K562 (cell line): ENCODE measurements around the gene GDAP2. TPM values are rescaled to one million over a fixed set of nuclear protein-coding genes. Genes with fewer than 3 reads are reported as not detected.

Experiments
- GABPA ChIP-seq: fragments of 200-800 bp; sonication (Bioruptor generic); conservative IDR thresholded peaks from 2 replicates; pipeline ENCODE4 v1.6.1; 2016; ENCODE audit warnings: low read depth, missing genetic modification characterization, missing compliant biosample characterization
- KDM4B ChIP-seq, 2 experiments: fragments of 450-650 bp in 1 of 2; sonication (generic) in 1 of 2; IDR thresholded peaks; 2 replicates each; pipeline ENCODE4 v1.6.1; 2016 to 2017; ENCODE audit warnings: borderline replicate concordance in 2 of 2, antibody characterized with exemption in 1 of 2, low read depth in 1 of 2, mild to moderate bottlenecking in 1 of 2
- PHF8 ChIP-seq: fragments of 200-600 bp; sonication (generic); IDR thresholded peaks from 2 replicates; pipeline ENCODE4 v1.6.1; 2012; ENCODE audit warnings: mixed run types, mild to moderate bottlenecking, inconsistent platforms, low read length, moderate library complexity, borderline replicate concordance
- POLR3G ChIP-seq: IDR thresholded peaks from 2 replicates; pipeline ENCODE4 v1.6.1; 2011; ENCODE audit not compliant: insufficient read length, insufficient replicate concordance; ENCODE audit errors: extremely low read depth
- RBBP5 ChIP-seq: fragments of 200-600 bp; sonication (generic); IDR thresholded peaks from 2 replicates; pipeline ENCODE4 v1.6.1; 2012; ENCODE audit warnings: borderline replicate concordance, mild to moderate bottlenecking, low read length, control low read depth, inconsistent platforms; ENCODE audit not compliant: insufficient read depth, poor library complexity, severe bottlenecking
- SIRT6 ChIP-seq: IDR thresholded peaks from one replicate; pipeline ENCODE4 v1.6.1; 2012; ENCODE audit warnings: low read depth, mild to moderate bottlenecking, control low read depth, inconsistent platforms, low read length, moderate library complexity
- polyA plus RNA-seq, 8 experiments: library from polyadenylated mRNA; depleted of rRNA in 4 of 8; stranded (reverse) in 5 of 8; unstranded in 3 of 8; fragments of >200 nt; fragmentation: Nextera tagmentation in 2 of 8; fragmentation: Illumina TruSeq in 1 of 8; extraction: Ambion mirVana in 2 of 8; extraction: Trizol in 1 of 8; gene quantifications; 2 replicates each; pipeline versions ENCODE4 v1.2.1 to v1.2.3, GENCODE V29; 2011 to 2014; ENCODE audit warnings: inconsistent platforms in 1 of 8, missing spikeins in 1 of 8
- total RNA-seq, 7 experiments: library from RNA; depleted of rRNA in 6 of 7; stranded (reverse); fragments of >200 nt in 6 of 7; fragmentation: Illumina TruSeq in 2 of 7; extraction: Trizol in 2 of 7; gene quantifications; 2 replicates each; pipeline versions ENCODE4 v1.2.1 to v1.2.3, GENCODE V29; 2011 to 2021; ENCODE audit warnings: low replicate concordance in 1 of 7
- TF ChIP-seq, protein P1 (sequence below): IDR thresholded peaks from 2 replicates; pipeline ENCODE4 v1.6.1; 2011; ENCODE audit warnings: borderline replicate concordance, low read depth, mild to moderate bottlenecking, moderate library complexity, low read length; ENCODE audit not compliant: insufficient read depth, poor library complexity, severe bottlenecking
- TF ChIP-seq, protein P2 (sequence below): sonication (generic); formaldehyde crosslinking; IDR thresholded peaks from 2 replicates; pipeline ENCODE4 v1.8.1; 2023; ENCODE audit warnings: mild to moderate bottlenecking, missing genetic modification reagents
- TF ChIP-seq, protein P3 (sequence below), 3 experiments: IDR thresholded peaks in 2 of 3; conservative IDR thresholded peaks in 1 of 3; 2 replicates each; pipeline ENCODE4 v1.5.1; 2011 to 2012; ENCODE audit warnings: low read length in 3 of 3, mild to moderate bottlenecking in 3 of 3, control low read depth in 2 of 3, improper control_type of control experiment in 1 of 3, inconsistent platforms in 1 of 3, low read depth in 1 of 3, mixed read lengths in 1 of 3, moderate library complexity in 1 of 3; ENCODE audit not compliant: insufficient read depth in 2 of 3
- TF ChIP-seq, protein P4 (sequence below): IDR thresholded peaks from 3 replicates; pipeline ENCODE4 v1.6.1; 2011; ENCODE audit warnings: borderline replicate concordance, mild to moderate bottlenecking, moderate library complexity; ENCODE audit not compliant: insufficient read length; ENCODE audit errors: extremely low read depth

GDAP2 gene
- total and polyA plus RNA-seq, 9 of the 15 experiments (the other 6 are each of a cell fraction or from before 2014, with no cell fraction given) = 4.1 to 23.1 (median 13.2) TPM

DNA sequence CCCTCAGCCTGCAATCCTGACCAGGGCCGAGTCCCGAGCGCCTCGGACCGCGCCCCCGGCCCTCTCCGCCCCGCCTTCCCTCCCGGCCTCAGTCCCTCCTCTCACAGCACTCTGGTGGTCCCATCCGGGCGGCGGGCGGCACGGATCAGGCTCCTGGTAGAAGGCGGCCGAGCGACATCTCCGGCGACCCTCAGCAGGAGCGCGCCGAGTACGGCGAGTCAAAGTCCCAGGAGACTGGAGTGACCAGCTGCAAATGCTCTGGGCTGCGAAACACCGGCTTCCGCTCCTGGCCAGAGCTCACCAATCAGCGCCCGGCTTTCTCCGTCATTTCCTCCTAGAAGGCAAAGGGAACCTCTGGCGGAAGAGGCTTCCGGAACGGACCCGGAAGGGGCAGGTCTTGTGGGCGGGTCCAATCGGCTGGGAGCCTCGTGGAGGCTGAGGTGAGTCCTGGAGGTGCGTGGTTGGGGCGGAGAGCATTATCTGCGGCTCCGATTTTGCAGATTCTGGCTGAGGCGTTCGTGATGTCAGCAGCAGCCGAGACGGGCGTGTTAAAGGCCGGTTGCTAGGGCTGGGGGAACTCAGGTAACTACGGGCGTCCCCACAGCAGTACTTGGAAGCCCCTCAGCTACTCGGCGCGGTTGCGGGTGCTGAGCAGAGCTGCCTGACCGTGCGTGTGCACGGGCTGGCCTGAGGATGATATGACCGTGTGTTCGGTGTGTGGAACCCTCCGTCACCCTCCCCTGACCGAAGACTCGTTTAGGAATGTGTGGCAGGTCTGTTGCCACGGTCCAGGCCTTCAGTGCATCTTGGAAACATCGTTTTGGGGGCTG, at the start of gene GDAP2, which contains the start of gene WDR3 (continued):
- TF ChIP-seq RBBP5 (peak; percentile 94), POLR3G (no peak), GABPA (tag) (peak; percentile 97), PHF8 (peak; percentile 82), SIRT6 (no peak), KDM4B (IDR thresholded peaks at IDR 0.05; ENCODE audit: borderline replicate concordance in 2 of 2, low read depth in 1 of 2) (no peak)
- TF ChIP-seq, protein P1, sequence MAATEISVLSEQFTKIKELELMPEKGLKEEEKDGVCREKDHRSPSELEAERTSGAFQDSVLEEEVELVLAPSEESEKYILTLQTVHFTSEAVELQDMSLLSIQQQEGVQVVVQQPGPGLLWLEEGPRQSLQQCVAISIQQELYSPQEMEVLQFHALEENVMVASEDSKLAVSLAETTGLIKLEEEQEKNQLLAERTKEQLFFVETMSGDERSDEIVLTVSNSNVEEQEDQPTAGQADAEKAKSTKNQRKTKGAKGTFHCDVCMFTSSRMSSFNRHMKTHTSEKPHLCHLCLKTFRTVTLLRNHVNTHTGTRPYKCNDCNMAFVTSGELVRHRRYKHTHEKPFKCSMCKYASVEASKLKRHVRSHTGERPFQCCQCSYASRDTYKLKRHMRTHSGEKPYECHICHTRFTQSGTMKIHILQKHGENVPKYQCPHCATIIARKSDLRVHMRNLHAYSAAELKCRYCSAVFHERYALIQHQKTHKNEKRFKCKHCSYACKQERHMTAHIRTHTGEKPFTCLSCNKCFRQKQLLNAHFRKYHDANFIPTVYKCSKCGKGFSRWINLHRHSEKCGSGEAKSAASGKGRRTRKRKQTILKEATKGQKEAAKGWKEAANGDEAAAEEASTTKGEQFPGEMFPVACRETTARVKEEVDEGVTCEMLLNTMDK = no peak
- TF ChIP-seq, protein P2, sequence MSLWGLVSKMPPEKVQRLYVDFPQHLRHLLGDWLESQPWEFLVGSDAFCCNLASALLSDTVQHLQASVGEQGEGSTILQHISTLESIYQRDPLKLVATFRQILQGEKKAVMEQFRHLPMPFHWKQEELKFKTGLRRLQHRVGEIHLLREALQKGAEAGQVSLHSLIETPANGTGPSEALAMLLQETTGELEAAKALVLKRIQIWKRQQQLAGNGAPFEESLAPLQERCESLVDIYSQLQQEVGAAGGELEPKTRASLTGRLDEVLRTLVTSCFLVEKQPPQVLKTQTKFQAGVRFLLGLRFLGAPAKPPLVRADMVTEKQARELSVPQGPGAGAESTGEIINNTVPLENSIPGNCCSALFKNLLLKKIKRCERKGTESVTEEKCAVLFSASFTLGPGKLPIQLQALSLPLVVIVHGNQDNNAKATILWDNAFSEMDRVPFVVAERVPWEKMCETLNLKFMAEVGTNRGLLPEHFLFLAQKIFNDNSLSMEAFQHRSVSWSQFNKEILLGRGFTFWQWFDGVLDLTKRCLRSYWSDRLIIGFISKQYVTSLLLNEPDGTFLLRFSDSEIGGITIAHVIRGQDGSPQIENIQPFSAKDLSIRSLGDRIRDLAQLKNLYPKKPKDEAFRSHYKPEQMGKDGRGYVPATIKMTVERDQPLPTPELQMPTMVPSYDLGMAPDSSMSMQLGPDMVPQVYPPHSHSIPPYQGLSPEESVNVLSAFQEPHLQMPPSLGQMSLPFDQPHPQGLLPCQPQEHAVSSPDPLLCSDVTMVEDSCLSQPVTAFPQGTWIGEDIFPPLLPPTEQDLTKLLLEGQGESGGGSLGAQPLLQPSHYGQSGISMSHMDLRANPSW (CRISPR knock-in tag) = peak; percentile 29
- TF ChIP-seq, protein P3, sequence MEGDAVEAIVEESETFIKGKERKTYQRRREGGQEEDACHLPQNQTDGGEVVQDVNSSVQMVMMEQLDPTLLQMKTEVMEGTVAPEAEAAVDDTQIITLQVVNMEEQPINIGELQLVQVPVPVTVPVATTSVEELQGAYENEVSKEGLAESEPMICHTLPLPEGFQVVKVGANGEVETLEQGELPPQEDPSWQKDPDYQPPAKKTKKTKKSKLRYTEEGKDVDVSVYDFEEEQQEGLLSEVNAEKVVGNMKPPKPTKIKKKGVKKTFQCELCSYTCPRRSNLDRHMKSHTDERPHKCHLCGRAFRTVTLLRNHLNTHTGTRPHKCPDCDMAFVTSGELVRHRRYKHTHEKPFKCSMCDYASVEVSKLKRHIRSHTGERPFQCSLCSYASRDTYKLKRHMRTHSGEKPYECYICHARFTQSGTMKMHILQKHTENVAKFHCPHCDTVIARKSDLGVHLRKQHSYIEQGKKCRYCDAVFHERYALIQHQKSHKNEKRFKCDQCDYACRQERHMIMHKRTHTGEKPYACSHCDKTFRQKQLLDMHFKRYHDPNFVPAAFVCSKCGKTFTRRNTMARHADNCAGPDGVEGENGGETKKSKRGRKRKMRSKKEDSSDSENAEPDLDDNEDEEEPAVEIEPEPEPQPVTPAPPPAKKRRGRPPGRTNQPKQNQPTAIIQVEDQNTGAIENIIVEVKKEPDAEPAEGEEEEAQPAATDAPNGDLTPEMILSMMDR (IDR thresholded peaks at IDR 0.05 in 2 of 3, conservative IDR thresholded peaks at IDR 0.05 in 1 of 3; ENCODE audit: insufficient read depth in 2 of 3, low read depth in 1 of 3, low read length in 3 of 3) = no peak
- TF ChIP-seq, protein P4, sequence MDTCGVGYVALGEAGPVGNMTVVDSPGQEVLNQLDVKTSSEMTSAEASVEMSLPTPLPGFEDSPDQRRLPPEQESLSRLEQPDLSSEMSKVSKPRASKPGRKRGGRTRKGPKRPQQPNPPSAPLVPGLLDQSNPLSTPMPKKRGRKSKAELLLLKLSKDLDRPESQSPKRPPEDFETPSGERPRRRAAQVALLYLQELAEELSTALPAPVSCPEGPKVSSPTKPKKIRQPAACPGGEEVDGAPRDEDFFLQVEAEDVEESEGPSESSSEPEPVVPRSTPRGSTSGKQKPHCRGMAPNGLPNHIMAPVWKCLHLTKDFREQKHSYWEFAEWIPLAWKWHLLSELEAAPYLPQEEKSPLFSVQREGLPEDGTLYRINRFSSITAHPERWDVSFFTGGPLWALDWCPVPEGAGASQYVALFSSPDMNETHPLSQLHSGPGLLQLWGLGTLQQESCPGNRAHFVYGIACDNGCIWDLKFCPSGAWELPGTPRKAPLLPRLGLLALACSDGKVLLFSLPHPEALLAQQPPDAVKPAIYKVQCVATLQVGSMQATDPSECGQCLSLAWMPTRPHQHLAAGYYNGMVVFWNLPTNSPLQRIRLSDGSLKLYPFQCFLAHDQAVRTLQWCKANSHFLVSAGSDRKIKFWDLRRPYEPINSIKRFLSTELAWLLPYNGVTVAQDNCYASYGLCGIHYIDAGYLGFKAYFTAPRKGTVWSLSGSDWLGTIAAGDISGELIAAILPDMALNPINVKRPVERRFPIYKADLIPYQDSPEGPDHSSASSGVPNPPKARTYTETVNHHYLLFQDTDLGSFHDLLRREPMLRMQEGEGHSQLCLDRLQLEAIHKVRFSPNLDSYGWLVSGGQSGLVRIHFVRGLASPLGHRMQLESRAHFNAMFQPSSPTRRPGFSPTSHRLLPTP = no peak
